HG03045 (cell line): ENCODE results near the gene ZNF471.

ENCODE experiments used
- ATAC-seq: cut with Tn5 transposase; IDR thresholded peaks from one replicate; pipeline ENCODE4 v1.9.1; 2021; ENCODE audit warnings: mild to moderate bottlenecking, moderate library complexity; ENCODE audit not compliant: unreplicated experiment

ZNF471 gene

DNA sequence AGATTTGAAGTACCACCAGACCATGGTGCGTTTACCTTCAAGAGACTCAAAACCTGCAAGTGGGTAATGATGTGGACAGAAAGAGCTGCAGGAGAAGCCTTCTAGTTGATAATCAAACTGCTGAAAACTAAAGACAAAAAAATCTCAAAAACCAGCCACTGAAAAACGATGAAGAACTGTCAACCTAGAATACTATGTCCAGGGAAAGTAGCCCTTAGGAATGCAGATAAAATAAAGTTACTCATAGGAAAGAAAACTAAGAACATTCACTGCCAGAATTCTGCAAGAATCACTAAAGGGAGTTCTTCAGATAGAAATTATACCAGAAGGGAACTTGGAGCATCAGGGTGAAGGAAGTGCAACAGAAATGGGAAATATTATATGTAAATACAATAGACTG is 64.9 kb downstream of the ZNF471 start:
- no peak for ATAC-seq

DNA sequence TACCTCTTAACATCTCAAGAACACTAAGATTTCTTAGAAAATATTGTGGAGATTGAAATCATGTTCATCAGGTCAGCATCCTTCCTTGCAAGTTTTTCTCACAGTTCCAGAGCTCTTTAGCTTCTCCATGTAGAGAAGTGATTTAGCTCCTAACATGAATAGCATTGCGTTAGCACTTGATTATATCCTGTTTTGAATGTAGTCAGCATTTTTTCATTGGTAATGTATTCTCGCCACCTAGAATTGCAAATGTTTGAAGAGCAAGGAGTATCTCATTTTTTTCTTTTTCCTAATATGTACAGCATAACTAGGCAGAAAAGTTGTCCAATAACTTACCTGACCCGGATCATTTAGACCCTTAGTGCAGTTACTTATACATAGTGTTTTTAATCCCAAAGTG is 66.3 kb downstream of the ZNF471 start:
- no peak for ATAC-seq

DNA sequence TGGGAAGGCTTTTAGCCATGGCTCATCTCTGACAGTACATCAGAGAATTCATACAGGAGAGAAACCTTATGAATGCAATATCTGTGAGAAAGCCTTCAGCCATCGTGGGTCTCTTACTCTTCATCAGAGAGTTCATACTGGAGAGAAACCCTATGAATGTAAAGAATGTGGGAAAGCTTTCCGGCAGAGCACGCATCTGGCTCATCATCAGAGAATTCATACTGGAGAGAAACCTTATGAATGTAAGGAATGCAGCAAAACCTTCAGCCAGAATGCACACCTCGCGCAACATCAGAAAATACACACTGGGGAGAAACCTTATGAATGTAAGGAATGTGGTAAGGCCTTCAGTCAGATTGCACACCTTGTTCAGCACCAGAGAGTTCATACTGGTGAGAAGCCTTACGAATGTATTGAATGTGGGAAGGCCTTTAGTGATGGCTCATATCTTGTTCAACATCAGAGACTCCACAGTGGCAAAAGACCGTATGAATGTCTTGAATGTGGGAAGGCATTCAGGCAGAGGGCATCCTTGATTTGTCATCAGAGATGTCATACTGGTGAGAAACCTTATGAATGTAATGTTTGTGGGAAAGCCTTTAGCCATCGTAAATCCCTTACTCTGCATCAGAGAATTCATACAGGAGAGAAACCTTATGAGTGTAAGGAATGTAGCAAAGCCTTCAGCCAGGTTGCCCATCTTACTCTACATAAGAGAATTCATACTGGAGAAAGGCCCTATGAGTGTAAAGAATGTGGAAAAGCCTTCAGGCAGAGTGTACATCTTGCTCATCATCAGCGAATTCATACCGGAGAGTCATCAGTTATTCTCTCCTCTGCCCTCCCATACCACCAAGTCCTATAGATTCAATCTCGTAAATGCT is 70.3 kb downstream of the ZNF471 start:
- no peak for ATAC-seq
